Caki2 (cell line): ENCODE measurements around the gene FKBP3. TPM values are rescaled to one million over a fixed set of nuclear protein-coding genes. Genes with fewer than 3 reads are reported as not detected.
A peak's percentile ranks its signal among the peaks of the same experiment; 100 is the strongest.
"Not testable (repeated sequence)": the region's sequence is repeated elsewhere in the genome, so short reads cannot be mapped to it uniquely, and the experiment has no call there.

Experiments used
- DNase-seq: peaks from one replicate; pipeline ENCODE4 v3.0.0-alpha.2; 2015; ENCODE audit warnings: low read depth
- in situ Hi-C: cut with HindIII; loops from 2 replicates; pipeline ENCODE4 v1.10.0; 2016; ENCODE audit warnings: low sequenced_read_pairs, low pct_unique_long_range_greater_than_20kb, mixed read lengths
- total RNA-seq: library from RNA; depleted of rRNA; stranded (reverse); fragments of >200 nt; shearing (Covaris generic); gene quantifications from 2 replicates; pipeline ENCODE4 v1.2.3, GENCODE V29; 2014; ENCODE audit warnings: low replicate concordance; rRNA removed

Gene FKBP3
- total RNA-seq, result 29.0 and 52.9 TPM in 2 replicates

- in situ Hi-C loops, result no loop called here
- peak; percentile 97 for DNase-seq
Measured at GRCh38 chr14:45134051-45134958, at the start of gene FKBP3. Gene FKBP3, minus strand, starts transcription at chr14:45134481. Its CDS starts 25 bp downstream, at chr14:45134456.

DNA sequence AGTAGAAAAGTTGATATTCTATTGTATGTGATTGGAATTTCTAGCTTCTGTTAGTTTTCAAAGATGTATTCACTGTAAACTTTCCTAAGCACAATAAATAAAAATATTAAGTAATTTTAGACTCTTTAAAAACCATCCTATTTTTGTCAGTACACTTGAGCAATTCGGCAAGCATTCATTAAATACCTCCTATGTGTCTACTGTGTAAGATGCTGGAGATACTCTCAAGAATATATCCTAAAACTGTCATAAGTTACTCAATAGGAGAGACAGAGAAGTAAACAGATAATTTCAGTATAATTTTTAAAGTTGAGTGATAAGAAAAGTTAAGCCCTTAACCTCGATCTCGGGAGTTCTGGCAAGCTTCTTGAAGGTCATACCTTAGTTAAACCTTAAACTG lies 47.5 kb upstream of the FKBP3 start:
- DNase-seq, result no peak
- in situ Hi-C loops, result no loop called here

DNA sequence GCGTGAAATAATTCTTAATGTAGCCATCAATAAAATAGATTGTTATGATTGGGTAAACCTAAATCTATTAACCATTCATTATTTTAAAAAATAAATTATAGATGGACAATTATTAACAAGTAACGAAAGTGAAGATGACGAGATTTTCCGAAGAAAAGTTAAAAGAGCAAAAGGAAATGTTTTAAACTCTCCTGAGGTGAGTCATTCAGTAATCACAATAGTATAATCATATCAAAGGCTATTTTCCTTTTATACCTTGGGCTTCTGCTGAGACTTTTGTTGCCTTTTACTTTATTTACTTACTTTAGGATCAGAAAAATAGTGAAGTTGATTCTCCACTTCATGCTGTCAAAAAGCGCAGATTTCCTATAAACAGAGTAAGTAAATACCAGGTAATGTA lies 47.0 kb upstream of the FKBP3 start:
- in situ Hi-C loops, result no loop called here
- no peak for DNase-seq

DNA sequence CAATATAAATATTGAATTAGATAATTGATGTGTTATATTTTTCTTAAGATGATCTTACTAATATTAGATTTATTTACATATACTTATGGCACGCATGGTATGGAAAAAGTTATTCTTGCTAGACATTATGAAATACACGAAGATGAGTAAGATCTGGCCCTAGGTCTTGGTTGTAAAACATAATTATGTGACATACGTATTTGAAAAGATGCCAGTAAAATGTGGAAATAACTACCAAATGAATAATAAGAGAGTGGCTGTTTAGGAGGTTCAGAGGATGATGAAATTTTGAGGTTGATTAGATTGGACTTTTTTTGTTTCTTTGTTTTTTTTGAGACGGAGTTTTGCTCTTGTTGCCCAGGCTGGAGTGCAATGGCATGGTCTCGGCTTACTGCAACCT lies 42.8 kb upstream of the FKBP3 start:
- in situ Hi-C loops, result no loop called here
- no peak for DNase-seq

DNA sequence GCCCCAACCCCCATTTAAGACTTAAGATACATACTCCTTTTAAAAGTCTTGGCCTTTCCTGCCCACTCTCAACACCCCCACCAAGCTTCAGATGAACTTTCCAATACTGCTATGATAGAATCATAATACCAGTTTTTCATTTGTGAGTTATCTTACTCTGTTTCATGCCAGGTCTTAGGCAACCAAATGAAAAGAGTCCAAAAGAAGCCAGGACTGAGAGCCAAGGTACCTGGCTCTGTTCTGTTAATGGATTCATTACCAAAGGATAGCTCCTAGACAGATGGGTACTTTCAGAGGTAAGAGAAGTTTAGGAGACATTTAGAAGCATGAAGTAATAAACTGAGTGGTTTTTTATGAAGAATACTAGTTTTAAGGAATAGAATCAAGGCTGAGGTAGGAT lies 35.6 kb upstream of the FKBP3 start:
- no peak for DNase-seq
- in situ Hi-C loops, result no loop called here

DNA sequence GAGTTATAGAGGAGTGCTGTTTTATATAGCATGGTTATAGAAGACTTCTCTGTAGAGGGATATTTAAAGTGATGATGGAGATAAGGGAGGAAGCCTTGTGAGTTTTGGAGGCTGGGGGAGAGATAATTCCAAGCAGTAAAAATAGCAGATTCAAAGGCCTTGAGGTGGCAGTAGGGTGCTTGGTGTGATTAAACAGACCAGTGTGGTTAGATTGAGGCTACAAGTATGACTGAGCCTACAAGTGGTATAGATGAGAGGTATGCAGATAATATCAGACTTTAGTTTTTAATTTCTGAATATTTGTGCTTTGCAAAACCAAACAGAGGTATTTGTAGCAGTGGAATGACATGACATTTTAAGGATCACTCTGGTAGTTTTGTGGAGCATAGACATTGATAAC lies 21.8 kb upstream of the FKBP3 start:
- in situ Hi-C loops, result no loop called here
- no peak for DNase-seq

- no peak for DNase-seq
Measured at GRCh38 chr14:45150386-45150890, 16.2 kb upstream of the FKBP3 start.

GRCh38 chr14:45149602-45150001 lies 15.3 kb upstream of the FKBP3 start:
- in situ Hi-C loops, result no loop called here
- DNase-seq, result no peak

More at GRCh38 chr14:45150386-45150890, 16.2 kb upstream of the FKBP3 start:
- in situ Hi-C loops, result no loop called here

GRCh38 chr14:45145214-45145613 lies 10.9 kb upstream of the FKBP3 start:
- no peak for DNase-seq
- in situ Hi-C loops, result no loop called here

DNA sequence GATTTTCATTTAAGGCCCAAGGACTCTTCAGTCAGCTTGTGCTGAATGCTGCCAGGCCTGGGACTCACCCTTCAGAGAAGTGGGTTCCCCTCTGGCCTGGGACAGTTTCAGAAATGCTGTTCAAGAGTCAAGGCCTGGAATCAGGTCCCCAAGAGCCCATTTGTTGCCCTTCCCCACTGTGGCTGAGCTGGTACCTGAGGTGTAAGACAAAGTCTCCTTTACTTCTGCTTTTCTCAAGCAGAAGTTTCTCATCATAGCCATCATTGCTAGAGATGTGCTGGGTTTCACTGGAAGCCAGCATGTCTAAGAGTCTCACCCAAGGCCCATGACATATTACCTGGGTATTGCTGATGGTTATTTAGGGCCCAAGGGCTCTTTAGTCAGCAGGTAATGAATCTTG lies 10.4 kb upstream of the FKBP3 start:
- in situ Hi-C loops, result no loop called here
- no peak for DNase-seq

DNA sequence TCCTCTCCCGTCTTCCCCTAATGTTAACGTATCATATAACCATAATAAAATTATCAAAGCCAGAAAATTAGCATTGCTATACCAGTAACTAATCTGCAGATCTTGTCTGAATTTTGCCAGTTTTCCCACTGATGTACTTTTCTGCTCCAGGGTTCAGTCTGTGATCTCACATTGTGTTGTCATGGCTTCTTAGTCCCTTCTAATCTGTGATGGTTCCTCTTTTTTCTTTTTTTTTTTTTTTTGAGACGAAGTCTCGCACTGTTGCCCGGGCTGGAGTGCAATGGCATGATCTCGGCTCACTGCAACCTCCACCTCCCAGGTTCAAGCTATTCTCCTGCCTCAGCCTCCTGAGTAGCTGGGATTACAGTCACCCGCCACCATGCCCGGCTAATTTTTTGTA lies 7.8 kb upstream of the FKBP3 start:
- DNase-seq, in situ Hi-C loops: not testable (repeated sequence)

GRCh38 chr14:45140661-45141187 lies 6.4 kb upstream of the FKBP3 start:
- in situ Hi-C loops, result no loop called here
- no peak for DNase-seq

GRCh38 chr14:45136399-45136798 lies 2.1 kb upstream of the FKBP3 start:
- in situ Hi-C loops, result no loop called here
- DNase-seq, result no peak

DNA sequence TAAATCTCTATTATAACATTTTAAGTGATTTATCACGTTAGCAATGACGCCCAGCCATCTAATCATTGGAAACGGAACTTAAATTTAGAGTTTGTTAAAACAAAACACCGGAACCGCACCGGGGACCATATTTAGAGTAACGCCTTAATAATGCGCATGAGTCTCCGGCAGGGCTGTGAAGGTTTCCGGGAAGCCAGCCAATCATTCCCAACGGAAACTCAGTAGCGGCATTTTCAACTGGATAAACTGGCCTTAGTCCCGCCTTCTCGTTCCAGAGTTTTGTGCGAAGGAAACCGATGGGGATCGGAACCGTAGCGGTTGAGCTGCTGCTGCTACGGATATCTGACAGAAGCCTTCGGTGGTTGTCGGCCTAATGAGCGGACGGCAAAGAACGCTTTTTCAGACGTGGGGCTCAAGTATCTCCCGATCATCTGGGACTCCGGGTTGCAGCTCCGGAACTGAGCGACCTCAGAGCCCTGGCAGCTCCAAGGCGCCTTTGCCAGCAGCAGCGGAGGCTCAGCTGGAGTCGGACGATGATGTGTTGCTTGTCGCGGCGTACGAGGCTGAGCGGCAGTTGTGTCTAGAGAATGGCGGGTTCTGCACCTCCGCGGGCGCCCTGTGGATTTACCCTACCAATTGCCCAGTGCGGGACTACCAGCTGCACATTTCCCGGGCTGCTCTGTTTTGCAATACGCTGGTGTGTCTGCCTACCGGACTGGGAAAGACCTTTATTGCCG lies 1.5 kb upstream of the FKBP3 start, which contains the start of gene FANCM:
Gene FANCM (plus strand): TSS at position 272 of the 737 bp plus-strand sequence. CDS start 102 bp downstream, at position 374.
- DNase-seq, result peak; percentile 89
- in situ Hi-C loops, result no loop called here

DNA sequence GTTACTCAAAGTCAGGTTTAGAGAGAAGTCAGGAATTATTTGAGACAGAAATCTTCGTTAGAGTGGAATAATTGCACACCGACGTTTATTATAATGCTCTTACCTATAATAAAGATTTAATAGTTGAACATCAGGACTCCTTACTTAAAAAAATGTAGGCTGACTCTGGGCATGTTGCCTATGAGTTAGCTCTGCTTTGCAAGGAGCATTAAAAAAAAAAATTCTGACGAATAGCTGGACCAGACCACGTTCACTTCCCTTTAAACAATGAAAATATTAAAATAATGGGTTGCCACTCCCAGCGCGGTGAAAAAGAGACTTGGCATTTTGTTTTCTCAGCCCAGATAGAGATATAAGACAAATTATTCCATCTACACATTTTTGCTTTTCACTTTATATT lies 875 bp upstream of the FKBP3 start:
- in situ Hi-C loops, result no loop called here

GRCh38 chr14:45133683-45134050 lies 614 bp downstream of the FKBP3 start:
- in situ Hi-C loops, result no loop called here
- DNase-seq, result peak; percentile 4

More for the DNA sequence above, 875 bp upstream of the FKBP3 start:
- DNase-seq, result no peak

DNA sequence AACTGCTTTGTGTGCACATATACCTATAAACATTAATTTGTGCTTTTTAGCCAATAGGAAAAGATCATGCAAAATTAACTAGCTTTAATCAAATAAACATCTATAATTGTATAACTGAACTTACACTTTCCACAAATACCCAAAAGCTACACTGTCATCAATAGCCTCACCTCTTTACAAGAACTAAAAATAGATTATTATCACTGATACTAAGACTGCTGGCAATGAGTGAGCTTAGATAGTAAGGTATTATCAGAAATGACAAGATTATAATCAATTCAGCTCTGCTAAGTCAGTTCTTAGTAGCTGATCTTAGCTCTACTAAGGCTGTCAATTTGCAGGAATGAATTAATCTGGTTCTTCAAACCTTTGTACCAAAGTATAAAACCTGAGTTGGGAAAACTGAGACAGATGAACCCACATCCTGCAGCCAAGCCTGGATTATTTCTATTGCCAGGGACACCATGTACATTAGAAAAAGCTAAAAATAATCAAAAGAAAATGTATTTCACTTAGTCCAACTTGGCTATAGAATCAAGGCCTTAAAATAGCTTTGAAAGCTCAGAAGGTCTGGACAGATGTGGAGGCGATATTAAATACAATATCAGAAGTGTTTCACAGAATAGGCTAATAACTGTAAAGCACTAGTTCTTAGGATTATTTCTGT lies 5.2 kb downstream of the FKBP3 start:
- no peak for DNase-seq
- in situ Hi-C loops, result no loop called here

- DNase-seq, result no peak
- in situ Hi-C loops, result no loop called here
Measured at GRCh38 chr14:45125754-45126153, 8.5 kb downstream of the FKBP3 start.
